Measurements from ENCODE around the gene BTAF1.

Gene BTAF1

GRCh38 chr10:91908337-91909116 lies 15.0 kb upstream of the BTAF1 start:
- no peak for DNase-seq

DNA sequence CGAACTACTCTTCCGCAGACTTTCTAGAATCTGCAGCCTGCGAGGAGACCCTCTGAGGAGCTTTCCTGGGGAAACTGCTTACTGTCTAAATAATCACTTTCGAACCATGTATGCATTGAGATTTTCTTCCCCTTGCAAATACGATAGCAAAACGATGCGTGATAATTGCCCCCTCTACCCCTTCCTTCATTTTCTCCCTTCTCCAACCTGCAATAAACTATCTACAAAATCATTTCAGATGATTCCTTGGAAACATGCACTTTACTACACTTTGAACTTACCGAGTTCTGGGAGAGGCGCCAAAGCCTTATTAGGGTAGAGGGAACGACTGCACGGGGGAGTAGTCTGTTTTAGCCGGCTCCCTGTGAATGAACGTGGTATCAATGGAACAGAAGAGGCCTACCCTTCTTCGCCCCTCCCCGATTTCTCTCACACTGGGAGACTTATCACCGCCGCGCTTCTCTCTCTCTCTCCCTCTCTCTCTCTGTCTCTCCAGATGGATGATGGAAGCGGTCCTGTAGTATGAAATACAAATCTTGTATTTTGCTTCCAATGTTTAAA lies 14.4 kb upstream of the BTAF1 start, which contains the start of gene FGFBP3:
Gene FGFBP3 (minus strand): TSS at position 370 of the 561 bp plus-strand sequence. CDS start 517 bp downstream, outside the sequence.
- no peak for DNase-seq

DNA sequence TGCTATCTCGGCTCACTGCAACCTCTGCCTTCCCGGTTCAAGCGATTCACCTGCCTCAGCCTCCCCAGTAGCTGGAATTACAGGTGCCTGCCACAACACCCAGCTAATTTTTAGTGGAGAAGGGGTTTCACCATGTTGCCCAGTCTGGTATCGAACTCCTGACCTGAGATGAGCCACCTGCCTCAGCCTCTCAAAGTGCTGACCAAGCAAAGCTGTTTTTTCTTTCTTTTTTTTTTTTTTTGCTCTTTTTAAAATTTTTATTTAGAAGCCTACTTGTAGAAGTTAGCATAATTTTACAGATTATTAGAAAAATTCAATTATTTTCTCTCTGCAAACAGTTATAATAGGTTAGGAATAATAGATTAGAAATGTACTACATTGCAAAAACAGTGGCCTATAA lies 13.1 kb upstream of the BTAF1 start:
- no peak for DNase-seq

- DNase-seq, result no peak
Measured at GRCh38 chr10:91919651-91920050, 3.9 kb upstream of the BTAF1 start.

DNA sequence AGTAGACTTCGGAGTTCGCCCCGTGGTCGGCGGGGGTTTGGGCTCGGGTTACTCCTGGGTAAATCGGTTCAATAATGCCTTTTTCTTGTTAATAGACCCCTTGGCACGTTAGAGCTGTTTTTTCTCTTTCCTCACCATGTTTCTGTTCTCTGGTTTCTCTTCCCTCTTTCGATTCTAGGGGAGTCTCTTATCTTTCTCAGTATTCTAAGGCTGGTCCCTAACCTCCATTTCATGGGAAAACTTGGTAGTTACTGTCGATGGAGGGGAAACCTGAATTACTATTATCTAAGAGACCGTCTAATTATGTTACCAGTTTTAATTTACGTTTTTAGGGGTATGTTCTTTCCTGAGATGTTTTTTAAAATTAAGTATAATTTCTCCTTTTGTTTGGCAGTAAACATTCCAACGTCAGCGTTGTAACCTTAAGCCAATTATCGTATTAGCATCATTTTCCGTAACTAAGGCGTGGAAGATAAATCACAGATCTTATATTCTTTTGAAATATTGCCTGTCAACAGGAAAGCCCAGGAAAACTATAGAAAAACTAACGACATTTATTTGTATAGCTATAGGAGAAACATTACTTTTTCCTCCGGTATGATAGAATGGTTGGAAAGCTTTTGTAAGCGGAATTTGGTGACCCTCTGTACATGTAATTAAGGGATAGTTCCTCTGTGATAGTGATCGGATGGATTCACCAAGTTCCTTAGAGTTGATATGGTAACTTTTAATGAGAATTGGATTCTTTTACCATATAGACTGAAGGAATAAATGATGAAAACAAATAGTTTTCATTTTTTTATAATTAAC lies 847 bp downstream of the BTAF1 start:
- DNase-seq, result no peak

- no peak for DNase-seq
Measured at GRCh38 chr10:91925022-91925320, 1.4 kb downstream of the BTAF1 start.

- no peak for DNase-seq
Measured at GRCh38 chr10:91930939-91931338, 7.4 kb downstream of the BTAF1 start.

GRCh38 chr10:91931526-91932190 lies 8.1 kb downstream of the BTAF1 start:
- no peak for DNase-seq

GRCh38 chr10:91932737-91933136 lies 9.2 kb downstream of the BTAF1 start:
- no peak for DNase-seq

DNA sequence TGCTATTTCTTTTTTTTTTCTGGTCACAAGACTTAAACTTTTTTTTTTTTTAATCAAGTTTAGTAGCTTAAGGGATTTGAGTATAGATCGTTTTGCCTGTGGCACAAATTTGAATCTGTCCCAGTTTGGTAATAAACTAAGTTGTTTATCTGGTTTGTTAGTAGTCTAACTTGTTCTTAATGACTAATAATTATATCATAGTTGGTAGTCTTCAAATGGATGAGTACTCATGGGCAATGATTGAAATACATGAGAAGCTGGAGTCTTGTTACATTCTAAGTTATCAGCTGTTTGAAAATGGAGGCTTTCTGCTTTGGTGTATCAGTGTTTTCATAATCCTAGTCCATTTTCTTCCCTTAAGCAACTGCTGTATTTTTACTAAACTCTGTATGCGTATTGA lies 12.3 kb downstream of the BTAF1 start:
- DNase-seq, result no peak

DNA sequence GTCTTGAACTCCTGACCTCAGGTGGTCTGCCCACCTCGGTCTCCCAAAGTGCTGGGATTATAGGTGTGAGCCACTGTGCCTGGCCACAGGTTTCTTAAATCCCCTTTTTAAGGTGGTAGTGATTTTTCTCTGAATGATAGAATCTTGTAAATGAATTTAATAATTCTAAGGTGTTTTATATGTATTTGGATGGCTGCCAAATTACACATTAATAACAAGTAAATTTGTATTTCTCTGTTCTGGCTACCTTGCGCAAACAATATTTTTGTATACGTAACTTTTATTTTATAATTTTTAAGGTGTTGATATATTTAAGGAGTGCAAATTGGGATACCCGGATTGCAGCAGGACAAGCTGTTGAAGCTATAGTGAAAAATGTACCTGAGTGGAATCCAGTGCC lies 16.1 kb downstream of the BTAF1 start:
- DNase-seq, result no peak

- DNase-seq, result no peak
Measured at GRCh38 chr10:91941426-91941825, 17.9 kb downstream of the BTAF1 start.

DNA sequence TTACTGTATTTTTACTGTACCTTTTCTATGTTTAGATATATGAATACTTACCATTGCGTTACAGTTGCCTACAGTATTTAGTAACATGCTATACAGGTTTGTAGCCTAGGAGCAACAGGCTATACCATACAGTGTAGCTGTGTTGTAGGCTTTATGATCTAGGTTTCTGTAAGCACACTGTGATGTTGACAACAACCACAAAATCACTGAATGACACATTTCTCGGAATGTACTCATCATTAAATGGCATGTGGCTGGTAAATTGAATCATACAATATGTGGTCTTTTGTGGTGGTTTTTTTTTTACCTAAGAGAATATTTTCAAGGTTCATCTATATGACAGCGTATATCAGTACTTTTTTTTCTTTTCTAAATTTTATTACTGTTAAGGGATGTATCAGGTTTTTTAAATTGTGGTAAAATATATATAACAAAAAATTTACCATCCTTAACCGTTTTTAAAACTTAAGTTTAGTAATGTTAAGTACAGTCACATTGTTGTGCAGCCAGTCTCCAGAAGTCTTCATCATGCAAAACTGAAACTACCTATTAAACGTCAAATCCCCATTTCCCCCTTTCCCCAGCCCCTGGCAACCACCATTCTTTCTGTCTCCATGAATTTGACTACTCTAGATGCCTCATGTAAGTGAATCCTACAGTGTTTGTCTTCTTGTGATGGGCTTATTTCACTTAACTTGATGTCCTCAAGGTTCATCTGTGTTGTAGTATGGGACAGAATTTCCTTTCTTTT lies 21.5 kb downstream of the BTAF1 start:
- DNase-seq, result no peak

DNA sequence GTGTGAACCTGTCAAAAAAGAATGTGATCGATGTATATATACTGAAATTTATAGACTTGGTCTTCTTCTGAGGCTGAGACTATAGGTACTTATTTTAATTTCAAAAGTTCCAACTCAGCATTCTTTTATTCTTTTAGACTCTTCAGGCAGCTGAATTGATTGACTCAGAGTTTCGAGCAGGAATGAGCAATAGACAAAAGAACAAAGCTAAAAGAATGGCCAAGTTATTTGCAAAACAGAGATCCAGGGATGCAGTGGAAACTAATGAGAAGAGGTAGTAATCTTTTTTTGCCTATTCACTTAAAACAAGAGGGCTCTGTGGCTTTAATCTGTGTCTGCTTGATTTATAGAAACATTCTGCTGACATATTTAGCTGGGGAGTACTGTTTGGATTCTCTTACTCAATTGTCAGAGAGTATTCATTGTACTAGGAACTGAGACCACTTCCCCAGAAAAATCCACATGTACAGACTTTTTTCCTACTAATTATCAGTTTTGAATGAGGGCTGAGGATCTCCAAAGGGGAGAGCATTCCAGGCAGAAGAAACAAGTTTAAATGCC lies 30.1 kb downstream of the BTAF1 start:
- no peak for DNase-seq

DNA sequence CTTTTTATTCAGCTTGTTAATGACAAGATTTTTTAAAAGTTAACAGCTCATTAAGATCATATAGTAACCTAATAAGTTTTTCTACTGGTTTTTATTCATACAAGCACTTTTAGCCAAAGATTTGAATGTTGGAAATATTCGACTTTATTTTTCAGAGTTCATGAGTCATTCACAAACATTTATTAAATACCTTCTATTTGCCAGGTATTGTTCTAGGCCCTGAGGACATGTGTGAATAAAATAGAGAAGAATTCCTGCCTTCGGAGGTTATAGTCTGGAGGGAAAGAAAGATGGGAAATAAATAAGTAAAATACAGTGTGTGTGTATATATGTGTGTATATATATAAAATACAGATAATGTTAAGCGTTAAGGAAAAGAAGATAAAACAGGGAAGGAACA lies 31.5 kb downstream of the BTAF1 start:
- DNase-seq, result no peak

GRCh38 chr10:91957091-91957490 lies 33.5 kb downstream of the BTAF1 start:
- DNase-seq, result no peak

- DNase-seq, result no peak
Measured at GRCh38 chr10:91969297-91969696, 45.7 kb downstream of the BTAF1 start.

GRCh38 chr10:91974960-91975359 lies 51.4 kb downstream of the BTAF1 start:
- DNase-seq, result no peak

DNA sequence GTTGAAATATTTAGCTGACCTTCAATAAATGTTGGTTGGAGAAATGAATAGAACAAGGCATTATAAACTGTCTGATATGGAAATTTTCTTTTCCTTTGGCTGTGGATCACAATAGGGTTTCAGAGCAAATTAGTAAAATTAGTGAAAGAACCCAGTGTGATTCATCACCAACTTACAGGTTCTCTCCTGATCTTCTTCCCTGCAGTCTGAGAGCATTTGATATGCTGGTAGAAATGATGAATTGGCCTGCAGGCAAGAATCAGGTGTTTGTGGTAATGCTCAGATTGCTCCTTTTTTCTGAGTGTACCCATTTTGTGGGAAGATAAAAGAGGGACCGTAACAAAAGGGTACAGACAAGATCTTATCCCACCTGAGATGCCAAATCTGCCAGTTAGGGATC lies 51.9 kb downstream of the BTAF1 start:
- DNase-seq, result no peak

DNA sequence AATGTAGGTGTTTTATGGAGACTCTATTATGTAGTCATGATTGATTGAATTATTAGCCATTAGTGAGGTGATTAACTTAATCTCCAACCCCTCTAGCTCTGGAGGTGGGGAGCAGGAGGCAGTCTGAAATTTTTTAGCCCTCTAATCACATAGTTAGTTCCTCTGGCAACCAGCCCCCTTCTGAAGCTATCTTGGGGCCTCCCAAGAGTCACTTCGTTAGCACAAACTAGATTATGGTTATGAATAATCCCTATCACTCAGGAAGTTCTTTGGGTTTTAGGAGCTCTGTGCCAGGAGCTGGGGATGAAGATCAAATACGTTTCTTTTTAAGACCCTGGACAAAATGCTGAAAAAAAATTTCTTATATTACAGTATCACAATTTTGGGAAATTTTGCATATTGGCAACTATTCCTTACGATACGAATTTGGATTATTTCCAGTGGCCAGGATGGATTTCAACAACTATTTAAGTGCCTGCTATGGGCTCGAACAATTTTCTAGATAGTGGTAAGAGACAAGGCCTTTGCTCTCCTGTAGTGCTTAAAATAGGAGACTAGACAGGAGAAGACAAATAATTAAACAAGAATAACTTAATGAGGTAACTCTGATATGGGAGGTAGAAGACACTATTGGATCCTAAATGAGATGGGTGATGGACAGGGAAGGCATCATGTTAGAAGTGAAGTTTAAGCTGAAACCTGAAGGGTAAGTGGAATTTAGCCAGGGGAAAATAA lies 52.9 kb downstream of the BTAF1 start:
- no peak for DNase-seq

GRCh38 chr10:91977491-91977890 lies 53.9 kb downstream of the BTAF1 start:
- DNase-seq, result no peak

- no peak for DNase-seq
Measured at GRCh38 chr10:91978585-91978984, 55.0 kb downstream of the BTAF1 start.
